GM12873 (cell line): ENCODE measurements around the gene GJD4.
A peak's percentile ranks its signal among the peaks of the same experiment; 100 is the strongest.

Experiments
- TF ChIP-seq, protein P1 (sequence below): IDR thresholded peaks from 2 replicates; pipeline ENCODE4 v1.5.1; 2012; ENCODE audit warnings: low read depth, mild to moderate bottlenecking, moderate library complexity, low read length, control low read depth; ENCODE audit not compliant: insufficient read depth; ENCODE audit errors: missing control alignments

GJD4 gene

DNA sequence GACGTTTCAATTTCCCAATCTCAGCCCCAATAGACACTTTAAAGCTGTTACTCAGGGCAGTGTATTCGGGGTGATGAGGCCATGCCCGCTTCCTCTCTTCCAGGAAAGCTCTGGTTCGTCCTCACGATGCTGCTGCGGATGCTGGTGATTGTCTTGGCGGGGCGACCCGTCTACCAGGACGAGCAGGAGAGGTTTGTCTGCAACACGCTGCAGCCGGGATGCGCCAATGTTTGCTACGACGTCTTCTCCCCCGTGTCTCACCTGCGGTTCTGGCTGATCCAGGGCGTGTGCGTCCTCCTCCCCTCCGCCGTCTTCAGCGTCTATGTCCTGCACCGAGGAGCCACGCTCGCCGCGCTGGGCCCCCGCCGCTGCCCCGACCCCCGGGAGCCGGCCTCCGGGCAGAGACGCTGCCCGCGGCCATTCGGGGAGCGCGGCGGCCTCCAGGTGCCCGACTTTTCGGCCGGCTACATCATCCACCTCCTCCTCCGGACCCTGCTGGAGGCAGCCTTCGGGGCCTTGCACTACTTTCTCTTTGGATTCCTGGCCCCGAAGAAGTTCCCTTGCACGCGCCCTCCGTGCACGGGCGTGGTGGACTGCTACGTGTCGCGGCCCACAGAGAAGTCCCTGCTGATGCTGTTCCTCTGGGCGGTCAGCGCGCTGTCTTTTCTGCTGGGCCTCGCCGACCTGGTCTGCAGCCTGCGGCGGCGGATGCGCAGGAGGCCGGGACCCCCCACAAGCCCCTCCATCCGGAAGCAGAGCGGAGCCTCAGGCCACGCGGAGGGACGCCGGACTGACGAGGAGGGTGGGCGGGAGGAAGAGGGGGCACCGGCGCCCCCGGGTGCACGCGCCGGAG lies 2.6 kb downstream of the GJD4 start:
- TF ChIP-seq, protein P1, sequence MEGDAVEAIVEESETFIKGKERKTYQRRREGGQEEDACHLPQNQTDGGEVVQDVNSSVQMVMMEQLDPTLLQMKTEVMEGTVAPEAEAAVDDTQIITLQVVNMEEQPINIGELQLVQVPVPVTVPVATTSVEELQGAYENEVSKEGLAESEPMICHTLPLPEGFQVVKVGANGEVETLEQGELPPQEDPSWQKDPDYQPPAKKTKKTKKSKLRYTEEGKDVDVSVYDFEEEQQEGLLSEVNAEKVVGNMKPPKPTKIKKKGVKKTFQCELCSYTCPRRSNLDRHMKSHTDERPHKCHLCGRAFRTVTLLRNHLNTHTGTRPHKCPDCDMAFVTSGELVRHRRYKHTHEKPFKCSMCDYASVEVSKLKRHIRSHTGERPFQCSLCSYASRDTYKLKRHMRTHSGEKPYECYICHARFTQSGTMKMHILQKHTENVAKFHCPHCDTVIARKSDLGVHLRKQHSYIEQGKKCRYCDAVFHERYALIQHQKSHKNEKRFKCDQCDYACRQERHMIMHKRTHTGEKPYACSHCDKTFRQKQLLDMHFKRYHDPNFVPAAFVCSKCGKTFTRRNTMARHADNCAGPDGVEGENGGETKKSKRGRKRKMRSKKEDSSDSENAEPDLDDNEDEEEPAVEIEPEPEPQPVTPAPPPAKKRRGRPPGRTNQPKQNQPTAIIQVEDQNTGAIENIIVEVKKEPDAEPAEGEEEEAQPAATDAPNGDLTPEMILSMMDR = no peak

GRCh38 chr10:35608328-35608672 lies 3.2 kb downstream of the GJD4 start:
- TF ChIP-seq, protein P1 = no peak

- TF ChIP-seq, protein P1 = peak; percentile 9
These were observed 6.6 kb downstream of the GJD4 start for GRCh38 chr10:35611750-35612149.

- TF ChIP-seq, protein P1 = no peak
These were observed 7.4 kb downstream of the GJD4 start for GRCh38 chr10:35612385-35613106.

DNA sequence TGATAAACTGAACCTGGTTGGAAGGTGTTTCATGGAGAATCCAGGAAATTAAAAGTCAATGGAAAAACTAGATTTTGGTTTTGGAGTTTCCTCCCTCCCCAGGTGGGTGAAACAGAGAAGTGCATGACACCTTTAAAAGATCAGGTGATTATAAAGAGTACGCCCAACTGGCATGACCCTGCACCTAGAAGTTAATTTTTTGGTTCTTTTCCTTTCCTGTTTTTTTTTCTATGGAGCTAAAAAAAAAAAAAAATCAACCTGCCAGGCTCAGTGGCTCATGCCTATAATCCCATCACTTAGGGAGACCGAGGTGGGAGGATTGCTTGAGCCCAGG lies 7.9 kb downstream of the GJD4 start:
- TF ChIP-seq, protein P1 = no peak

DNA sequence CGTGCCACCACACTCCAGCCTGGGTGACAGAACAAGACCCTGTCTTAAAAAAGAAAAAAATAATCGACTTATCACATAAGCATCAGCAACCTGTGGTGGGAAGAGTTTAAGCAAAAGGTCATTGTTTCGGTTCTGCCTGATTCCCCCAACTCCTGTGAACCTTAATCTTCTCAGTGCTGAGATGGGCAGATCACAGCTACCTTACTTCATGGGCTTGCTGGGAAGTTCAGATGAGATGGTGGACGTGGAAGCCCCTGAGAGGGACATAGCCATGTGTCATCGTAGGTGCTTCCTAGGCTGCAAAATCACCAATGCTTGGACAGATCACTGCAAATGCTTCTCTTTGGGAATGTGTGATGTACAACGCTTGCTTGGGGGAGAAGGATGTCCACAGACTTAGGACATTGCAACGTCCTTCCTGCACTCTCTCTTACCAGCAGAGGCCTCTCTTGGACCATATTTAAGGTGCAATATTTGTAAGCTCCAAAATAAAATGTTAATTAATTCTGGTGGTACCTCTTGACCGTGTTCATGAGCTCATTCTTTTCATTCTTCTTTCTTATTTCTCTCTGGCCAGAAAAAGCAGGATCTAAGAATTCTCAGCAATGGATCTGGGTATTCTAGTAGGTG lies 8.6 kb downstream of the GJD4 start:
- TF ChIP-seq, protein P1 = peak; percentile 18

DNA sequence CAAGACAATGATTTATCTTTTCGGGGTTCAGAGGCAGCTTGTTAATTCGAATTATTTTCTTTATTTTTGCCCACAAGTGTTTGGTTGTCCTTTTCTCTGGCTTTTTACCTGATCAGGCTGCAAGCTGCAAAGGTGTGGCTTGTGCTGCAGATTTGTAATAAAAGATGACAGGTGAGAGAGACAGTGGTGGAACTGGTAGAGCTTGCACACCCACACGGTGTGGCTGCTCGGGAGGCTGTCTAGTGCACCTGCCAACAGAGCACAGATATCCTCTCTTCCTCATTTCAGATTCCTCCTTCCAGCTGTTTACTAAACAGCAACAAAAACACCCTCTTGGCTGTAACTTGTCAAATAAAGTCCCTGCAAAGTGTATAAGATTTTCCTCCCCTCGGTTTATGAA lies 9.2 kb downstream of the GJD4 start:
- TF ChIP-seq, protein P1 = no peak
